ENCODE data around the gene RPS6KB2. TPM values are rescaled to one million over a fixed set of nuclear protein-coding genes. Genes with fewer than 3 reads are reported as not detected.
"Not testable (repeated sequence)": the region's sequence is repeated elsewhere in the genome, so short reads cannot be mapped to it uniquely, and the experiment has no call there.

The RPS6KB2 gene
- total RNA-seq, 1 donor from 2014 or later, result 13.1 TPM

DNA sequence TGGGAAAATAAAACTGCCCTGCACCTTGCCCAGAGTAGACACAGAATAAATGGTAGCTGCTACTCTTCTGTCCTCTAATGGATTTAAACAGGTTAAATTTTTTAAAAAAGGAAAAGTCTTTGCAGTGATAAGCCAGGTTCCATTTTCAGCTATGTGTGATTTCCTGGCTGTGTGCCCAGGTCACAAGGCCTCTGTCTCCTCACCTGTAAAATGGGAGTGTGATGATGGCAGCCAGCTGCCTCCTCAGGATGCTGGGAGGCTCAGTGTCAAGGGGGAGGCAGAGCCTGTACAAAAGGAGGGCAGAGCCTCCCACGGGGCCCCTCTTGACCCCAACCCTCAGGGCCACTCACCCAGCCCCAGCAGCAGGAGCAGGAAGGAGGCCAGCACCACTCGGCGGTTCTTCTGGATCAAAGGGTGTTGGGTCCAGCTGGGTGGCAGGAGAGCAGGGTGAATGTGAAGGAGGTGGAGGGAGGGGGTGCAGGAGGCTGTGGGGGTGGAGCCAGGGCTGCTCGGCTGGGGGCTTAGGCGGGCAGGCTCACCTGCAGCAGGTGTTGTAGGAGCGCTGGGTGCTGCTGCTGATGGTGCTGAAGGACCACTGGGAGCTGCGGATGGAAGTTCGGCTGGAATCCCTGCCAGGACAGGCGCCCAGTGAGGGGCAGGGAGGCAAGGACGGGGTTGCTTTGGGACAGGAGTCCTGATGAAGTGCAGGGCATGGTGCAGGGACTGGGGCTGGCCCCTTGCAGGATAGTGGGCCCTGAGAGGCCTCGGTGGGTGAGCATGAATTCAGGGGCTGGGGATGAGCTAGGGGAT is 38.9 kb downstream of the RPS6KB2 start:
- DNase-seq, result no peak

DNA sequence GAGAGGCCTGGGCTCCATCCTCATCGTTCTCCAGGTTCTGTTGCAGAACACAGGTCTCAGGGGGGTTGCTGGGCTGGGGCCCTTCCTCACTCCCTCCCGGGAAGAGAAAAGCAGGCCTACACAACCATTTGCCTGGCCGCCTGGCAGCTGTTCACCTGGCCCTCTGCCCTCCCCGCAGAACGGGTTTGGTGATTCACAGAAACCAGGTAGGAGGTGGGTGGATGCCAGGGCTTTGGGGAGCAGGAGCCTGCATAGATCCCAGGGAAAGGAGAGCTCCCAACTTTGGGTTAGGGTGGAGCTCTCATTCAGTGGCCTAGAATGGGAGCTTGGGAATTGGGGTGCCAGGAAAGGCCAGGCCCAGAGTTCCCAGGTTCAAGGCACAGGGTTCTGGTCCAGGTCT is 39.8 kb downstream of the RPS6KB2 start:
- no peak for DNase-seq

DNA sequence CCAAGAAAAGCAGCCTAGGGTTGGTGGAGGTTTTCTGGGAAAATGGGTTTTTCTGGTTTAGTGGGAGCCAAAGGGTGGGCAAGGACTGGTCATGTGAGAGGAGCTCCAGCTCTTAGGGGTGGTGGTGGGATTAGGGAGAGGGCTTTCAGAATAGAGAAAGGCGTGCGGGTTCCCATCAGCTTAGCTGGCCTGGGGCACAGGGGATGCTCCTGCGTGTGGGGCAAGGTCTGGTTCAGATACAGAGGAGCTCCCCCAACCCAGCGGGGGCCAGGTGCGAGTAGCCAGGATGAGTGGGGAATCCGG is 40.1 kb downstream of the RPS6KB2 start:
- no peak for DNase-seq

DNA sequence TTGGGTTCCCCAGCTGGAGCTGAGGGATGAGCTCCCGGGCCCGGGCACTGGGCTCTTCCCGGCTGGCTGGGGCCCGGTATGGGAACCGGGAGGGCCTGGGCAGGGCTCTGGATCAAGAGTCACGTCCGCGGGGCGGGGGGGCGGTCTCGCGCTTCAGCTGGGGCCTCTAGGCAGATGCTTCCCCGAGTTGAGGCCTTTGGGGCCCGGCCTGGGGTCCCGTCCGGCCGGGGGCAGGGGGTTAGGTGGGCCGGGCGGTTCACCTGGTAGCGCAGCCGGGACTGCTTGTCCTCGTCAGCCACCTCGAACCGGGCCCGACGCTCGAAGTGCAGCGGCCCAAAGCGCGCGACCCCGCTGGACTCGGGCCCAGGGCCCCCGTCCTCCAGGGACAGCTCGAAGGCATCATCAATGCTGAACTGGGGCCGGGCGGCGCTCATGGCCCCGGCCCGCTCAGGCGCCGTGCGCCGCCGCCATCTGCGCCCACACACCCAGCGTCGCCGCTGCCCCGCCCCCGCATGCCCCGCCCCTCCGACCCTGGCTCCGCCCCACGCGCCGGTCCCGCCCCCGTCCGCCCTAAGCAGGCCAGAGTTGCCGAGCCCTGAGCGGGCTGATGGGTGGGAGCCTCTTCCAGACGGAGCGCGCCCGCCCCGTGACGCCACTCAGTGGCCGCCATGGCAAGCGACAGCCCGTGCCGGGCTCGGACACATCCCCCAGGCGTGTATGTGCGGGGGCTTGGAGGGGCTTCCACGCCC is 40.6 kb downstream of the RPS6KB2 start, which contains the start of gene TMEM134:
Gene TMEM134, minus strand, starts transcription at position 493 of the 749 bp plus-strand sequence. Its CDS starts 59 bp downstream, at position 434.
- DNase-seq, result peak; percentile 94

DNA sequence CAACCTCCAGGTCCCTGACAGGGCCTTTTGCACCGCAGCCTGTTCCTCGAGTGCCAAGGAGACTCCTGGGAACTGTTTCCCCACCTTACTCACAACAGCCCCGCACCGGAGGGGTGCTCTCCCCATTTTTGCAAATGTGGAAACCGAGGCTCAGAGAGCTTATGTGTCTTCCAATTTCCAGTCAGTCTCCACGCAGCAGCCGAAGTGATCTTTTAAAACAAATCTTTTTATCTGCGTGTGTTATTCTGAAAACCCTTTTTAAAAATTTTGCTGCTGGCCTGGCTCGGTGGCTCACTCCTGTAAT is 41.2 kb downstream of the RPS6KB2 start:
- DNase-seq, result no peak

DNA sequence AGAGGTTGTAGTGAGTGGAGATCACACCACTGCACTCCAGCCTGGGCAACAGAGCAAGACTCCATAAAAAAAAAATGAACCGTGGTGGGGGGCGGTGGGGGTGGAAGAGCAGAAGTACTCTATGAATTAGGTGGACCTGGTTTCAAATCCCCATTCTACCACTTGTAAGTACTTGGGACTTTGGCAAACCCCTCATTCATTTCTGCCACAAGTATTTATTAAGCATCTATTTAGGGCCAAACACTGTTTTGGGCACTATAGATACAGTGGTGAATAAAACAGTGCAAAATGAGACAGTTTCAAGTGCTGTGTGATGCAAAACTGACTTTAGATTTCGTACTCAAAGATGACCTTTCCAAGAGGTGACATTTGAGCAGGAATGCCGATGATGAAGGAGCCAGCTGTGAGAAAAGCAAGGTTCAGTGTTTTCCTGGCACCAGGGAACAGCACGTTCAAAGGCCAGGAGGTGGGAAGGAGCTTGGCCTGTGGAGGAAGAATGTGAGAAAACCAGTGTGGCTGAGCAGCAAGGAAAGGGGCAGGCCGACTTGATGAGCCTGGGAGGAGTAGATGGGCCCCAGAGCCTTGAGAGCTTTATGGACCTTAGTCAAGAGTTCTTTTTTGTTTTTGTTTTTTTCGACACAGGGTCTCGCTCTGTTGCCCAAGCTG is 42.2 kb downstream of the RPS6KB2 start:
- DNase-seq, result no peak

DNA sequence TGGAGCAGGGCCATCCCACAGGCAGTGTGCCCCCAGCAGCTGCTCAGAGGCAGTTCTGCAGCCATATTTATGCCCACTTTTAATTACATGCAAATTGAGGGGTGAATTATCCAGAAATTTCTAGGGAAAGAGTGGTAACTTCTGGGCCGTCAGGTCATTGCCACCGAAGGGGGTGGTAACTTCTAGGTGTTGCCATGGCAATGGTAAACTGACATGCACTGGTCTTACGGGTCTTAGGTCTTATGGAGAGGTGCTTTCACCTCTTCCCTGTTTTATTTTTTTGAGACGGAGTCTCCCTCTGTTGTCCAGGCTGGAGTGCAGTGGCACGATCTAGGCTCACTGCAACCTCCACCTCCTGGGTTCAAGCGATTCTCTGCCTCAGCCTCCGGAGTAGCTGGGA is 44.6 kb downstream of the RPS6KB2 start:
- DNase-seq, result no peak

DNA sequence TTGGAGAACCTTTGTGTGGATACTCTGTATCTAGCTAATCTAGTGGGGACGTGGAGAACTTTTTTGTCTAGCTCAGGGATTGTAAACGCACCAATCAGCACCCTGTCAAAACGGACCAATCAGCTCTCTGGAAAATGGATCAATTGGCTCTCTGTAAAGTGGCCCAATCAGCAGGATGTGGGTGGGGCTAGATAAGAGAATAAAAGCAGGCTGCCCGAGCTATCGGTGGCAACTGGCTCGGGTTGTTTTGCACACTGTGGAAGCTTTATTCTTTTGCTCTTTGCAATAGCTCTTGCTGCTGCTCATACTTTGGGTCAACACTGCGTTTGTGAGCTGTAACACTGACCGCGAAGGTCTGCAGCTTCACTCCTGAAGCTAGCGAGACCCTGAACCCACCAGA is 48.4 kb downstream of the RPS6KB2 start:
- not testable (repeated sequence) for DNase-seq

DNA sequence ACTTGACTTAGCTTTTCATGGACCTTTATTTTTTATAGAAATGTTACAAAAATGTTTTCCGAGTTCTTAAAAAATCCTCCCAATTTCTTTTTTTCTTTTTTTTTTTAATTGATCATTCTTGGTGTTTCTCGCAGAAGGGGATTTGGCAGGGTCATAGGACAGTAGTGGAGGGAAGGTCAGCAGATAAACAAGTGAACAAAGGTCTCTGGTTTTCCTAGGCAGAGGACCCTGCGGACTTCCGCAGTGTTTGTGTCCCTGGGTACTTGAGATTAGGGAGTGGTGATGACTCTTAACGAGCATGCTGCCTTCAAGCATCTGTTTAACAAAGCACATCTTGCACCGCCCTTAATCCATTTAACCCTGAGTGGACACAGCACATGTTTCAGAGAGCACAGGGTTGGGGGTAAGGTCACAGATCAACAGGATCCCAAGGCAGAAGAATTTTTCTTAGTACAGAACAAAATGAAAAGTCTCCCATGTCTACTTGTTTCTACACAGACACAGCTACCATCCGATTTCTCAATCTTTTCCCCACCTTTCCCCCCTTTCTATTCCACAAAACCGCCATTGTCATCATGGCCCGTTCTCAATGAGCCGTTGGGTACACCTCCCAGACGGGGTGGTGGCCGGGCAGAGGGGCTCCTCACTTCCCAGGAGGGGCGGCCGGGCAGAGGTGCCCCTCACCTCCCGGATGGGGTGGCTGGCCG is 49.2 kb downstream of the RPS6KB2 start:
- DNase-seq, result not testable (repeated sequence)

DNA sequence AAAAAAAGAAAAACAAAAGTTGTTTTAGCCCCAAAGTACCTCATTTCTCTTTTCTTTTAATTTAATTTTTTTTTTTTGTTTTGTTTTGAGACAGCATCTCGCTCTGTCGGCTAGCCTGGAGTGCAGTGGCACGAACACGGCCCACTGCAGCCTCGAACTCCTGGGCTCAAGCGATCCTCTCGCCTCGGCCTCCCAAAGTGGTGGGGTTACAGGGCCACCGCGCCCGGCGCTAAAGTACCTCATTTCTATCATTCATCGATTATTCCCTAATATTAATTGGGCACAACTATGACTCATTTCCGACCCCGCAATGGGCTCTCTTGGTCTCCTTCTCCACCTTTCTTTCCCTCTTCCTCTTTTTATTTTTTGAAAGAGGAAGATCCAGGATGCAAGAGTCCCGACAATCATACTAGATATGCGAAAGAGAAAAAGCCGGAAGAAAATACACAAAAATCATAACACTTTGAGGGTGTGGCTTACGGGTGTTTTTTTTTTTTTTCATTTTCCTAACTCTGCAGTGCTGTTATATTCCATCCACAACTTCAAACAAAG is 54.1 kb downstream of the RPS6KB2 start:
- DNase-seq, result no peak

DNA sequence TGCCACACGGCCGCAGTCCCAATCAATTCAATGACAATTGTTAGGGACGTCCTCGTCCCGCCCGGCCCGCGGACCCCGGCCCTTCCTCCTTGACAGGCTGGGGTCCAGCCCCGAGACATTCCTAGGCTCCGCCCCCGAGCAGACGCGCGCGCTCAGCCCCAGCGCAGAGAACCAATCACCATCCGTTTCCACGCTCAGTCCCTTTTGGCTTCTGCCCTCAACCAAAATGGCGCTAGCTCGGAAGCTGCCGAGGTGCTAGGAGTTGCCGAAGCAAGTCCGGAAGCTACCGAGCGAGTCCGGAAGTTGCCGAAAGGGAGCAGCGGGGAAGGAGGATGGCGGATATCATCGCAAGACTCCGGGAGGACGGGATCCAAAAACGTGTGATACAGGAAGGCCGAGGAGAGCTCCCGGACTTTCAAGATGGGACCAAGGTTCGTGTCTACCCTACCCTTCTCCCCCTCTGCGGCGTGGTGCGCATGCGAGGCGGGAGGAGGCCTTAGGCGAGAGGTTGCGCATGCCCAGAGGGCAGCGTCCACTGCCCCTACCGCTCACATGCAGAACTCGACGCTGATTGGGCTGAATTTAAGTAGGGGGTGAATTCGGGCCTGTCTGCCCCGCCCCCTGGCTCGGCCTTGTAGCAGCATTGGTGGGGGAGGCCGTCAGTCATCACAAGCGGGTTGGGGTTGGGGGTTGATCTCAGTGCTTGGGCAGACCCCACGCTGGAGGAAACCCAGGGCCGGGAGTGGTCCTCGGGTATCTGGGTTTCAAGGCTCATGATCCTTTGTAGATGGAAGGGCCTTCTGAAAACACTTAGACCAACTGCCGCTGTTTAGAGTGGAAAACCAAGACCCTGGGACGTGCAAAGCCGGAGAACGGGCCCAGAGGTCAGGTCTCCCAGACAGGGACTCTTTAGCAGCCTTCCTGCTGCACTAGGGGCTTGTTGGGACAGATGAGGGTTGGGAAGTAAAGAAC is 54.8 kb downstream of the RPS6KB2 start, which contains the start of gene AIP:
Gene AIP, plus strand, starts transcription at position 200 of the 972 bp plus-strand sequence. Its CDS starts 133 bp downstream, at position 333.
- peak; percentile 96 for DNase-seq

DNA sequence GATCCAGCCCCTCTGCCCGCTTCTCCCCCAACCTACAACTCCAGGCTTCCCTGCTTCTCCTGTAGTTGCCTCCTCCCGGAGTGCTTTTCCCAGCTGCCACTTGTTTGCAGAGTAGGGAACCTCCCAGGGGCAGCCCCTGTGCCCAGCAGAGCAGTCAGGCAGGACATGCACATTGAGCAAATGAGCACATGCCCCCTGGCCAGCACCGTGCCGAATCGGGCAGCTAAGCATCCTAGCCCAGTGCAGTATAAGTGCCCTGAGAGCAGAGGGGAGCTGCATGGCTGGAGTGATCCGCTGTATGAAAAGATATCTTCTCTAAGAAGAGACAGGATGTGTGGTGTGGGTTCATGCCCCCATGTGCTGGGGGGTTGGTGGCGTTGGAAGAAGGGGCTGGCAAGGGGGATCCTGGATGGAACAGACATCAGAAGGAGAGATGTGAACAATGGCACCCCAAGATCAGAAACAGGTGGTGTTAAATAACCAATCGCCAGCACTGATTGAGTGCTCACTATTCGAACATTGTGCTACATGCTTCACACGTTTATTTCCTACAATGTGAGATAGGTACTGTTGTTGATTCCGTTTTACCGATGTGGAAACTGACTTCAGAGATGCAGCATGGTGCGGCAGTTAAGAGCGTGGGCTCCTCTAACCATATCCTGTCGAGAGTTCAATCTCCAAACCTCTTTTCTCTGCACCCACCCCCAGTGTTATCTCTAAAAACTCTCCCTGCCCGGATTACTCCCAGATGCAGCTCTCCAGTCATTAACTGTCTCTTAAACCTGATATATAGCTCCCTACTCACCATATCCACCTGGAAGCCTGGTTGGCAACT is 55.8 kb downstream of the RPS6KB2 start:
- DNase-seq, result no peak

DNA sequence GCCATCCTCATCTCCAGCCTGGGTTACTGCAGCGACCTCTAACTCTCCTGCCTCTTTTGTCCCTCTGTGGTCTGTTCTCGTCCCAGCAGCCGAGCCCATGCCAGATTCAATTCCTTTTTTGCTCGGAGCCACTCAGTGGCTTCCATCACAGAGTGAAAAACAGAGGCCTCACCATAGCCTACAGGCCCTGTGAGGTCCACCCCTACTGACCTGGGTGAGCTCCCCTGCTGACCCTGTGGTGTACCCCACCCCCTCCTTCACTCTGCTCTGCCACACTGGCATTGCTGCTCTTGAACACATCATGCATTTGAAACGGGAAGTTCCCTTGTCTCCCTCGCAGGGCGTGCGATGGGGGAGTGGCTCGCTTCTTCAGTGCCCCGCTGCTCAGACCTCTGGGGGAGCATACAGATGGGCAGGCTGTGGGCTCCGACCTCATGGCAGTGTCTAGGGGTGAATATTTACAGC is 56.6 kb downstream of the RPS6KB2 start:
- DNase-seq, result no peak

Small RNA genes lying within 50 kb of the gene (small RNA-seq; reads per million reads assigned to genes)
- not detected for gene RNU6-1238P

Other genes starting within 250 kb of the RPS6KB2 start
- 44.9 TPM for gene GRK2, start 162.0 kb upstream of the RPS6KB2 start, total RNA-seq
- 49.4 TPM for gene ANKRD13D, start 139.2 kb upstream of the RPS6KB2 start, total RNA-seq
- 2.0 TPM for gene SSH3, start 125.0 kb upstream of the RPS6KB2 start, total RNA-seq
- 3.6 TPM for gene POLD4, start 74.9 kb upstream of the RPS6KB2 start, total RNA-seq
- gene CLCF1, start 54.9 kb upstream of the RPS6KB2 start, total RNA-seq, result not detected
- 14.0 TPM for gene RAD9A, start 36.5 kb upstream of the RPS6KB2 start, total RNA-seq
- gene PPP1CA, start 26.6 kb upstream of the RPS6KB2 start, total RNA-seq, result 53.5 TPM
- 0.16 TPM for gene TBC1D10C, start 24.4 kb upstream of the RPS6KB2 start, total RNA-seq
- gene CARNS1, start 12.8 kb upstream of the RPS6KB2 start, total RNA-seq, result 0.16 TPM
- not detected for gene PTPRCAP, start 9.2 kb downstream of the RPS6KB2 start, total RNA-seq
- 23.4 TPM for gene CORO1B, start 15.0 kb downstream of the RPS6KB2 start, total RNA-seq
- not detected for gene GPR152, start 24.2 kb downstream of the RPS6KB2 start, total RNA-seq
- not detected for gene CABP4, start 26.9 kb downstream of the RPS6KB2 start, total RNA-seq
- 13.1 TPM for gene TMEM134, start 40.8 kb downstream of the RPS6KB2 start, total RNA-seq
- 66.8 TPM for gene AIP, start 54.5 kb downstream of the RPS6KB2 start, total RNA-seq
- 34.0 TPM for gene PITPNM1, start 76.9 kb downstream of the RPS6KB2 start, total RNA-seq
- 4.7 TPM for gene CDK2AP2, start 79.7 kb downstream of the RPS6KB2 start, total RNA-seq
- not detected for gene CABP2, start 95.0 kb downstream of the RPS6KB2 start, total RNA-seq
- gene GSTP1, start 155.3 kb downstream of the RPS6KB2 start, total RNA-seq, result 200 TPM
- 129 TPM for gene NDUFV1, start 178.4 kb downstream of the RPS6KB2 start, total RNA-seq
- gene NUDT8, start 201.4 kb downstream of the RPS6KB2 start, total RNA-seq, result 0.62 TPM
- not detected for gene TBX10, start 211.3 kb downstream of the RPS6KB2 start, total RNA-seq
- 0.47 TPM for gene ACY3, start 222.2 kb downstream of the RPS6KB2 start, total RNA-seq
- gene ALDH3B2, start 246.1 kb downstream of the RPS6KB2 start, total RNA-seq, result not detected